ENCODE results near the gene PSMA5.

DNA sequence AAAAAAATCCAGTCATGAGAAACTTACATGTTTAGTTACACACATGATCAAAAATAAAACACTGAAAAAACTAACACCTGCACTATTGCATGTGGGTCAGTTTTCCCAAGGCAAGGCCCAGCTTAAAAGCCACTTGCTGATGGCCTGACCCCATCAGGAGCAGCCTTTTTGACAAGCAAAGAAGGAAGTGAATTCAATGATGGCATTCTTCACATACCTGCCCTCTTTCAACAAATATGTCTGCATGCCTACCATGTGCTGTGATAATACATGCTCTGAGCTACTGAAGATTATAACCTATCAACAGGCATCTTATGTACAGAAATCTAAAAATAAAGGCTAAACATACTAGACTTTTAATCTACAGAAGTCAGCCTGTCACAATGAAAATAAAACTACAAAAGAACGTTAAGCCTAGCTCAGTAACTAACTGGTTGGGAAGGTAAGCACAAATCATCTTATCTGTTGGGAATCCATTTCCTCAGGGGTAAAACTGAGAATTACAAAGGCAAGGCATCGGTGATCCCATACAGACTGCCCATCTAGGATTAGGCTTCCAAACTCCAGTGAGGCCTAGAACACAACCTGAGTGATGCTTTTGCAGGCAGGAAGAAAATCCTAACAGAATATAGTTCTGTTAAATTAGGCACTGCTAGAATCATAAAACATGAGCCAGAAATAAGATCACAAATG is 43.0 kb downstream of the PSMA5 start:
- TF ChIP-seq, protein P1, sequence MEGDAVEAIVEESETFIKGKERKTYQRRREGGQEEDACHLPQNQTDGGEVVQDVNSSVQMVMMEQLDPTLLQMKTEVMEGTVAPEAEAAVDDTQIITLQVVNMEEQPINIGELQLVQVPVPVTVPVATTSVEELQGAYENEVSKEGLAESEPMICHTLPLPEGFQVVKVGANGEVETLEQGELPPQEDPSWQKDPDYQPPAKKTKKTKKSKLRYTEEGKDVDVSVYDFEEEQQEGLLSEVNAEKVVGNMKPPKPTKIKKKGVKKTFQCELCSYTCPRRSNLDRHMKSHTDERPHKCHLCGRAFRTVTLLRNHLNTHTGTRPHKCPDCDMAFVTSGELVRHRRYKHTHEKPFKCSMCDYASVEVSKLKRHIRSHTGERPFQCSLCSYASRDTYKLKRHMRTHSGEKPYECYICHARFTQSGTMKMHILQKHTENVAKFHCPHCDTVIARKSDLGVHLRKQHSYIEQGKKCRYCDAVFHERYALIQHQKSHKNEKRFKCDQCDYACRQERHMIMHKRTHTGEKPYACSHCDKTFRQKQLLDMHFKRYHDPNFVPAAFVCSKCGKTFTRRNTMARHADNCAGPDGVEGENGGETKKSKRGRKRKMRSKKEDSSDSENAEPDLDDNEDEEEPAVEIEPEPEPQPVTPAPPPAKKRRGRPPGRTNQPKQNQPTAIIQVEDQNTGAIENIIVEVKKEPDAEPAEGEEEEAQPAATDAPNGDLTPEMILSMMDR (conservative IDR thresholded peaks at IDR 0.05), result no peak
- TF ChIP-seq ZFX (IDR thresholded peaks at IDR 0.05), result no peak
